NCI-H1436 treated with DMSO at 0.1 percent for 48 hours (cell line): ENCODE results near the gene KCNF1.

Experiments
- DNase-seq: peaks from one replicate; lab custom pipeline; 2025; lab: John Stamatoyannopoulos, UW

KCNF1 gene

DNA sequence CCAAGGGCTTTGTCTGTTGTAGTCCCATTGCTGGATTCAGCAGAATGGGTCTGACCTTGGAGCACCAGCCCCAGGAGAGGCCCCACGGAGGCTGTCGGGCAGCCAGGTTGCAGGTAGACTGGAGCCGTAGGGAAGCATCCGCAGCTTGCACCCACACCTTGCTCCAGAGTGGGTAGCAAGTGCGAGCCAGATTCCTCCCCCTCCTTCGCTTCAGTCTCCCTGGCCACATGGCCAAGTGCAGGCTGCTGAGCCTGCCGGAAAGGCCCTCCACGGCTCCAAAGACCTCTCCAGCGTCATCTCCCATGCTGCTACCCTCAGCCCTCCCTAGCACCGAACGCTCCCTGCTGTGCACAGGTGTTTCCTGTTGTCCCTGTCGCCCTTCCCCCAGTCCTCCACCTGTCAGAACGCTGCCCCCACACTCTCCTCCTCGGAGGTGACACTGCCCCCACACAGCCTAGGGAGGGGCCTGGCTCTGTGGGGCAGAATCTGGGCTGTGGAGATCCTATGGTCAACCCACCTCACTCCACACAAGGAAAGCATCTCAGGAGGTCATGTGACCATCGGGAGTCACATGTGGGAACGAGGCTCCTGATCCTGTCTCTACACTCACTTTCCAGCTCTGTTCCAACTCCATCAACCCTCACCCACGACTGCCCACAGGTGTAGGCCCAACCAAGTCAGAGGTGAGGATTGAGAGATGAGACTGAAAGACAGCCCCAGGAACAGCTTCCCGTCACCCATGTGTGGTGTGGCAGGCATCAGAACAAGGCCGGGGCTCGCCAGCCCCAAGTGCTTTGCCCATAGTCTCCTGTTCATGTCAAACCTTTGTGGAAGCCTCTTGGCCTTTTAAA, 8.3 kb downstream of the KCNF1 start:
- DNase-seq, result no peak

DNA sequence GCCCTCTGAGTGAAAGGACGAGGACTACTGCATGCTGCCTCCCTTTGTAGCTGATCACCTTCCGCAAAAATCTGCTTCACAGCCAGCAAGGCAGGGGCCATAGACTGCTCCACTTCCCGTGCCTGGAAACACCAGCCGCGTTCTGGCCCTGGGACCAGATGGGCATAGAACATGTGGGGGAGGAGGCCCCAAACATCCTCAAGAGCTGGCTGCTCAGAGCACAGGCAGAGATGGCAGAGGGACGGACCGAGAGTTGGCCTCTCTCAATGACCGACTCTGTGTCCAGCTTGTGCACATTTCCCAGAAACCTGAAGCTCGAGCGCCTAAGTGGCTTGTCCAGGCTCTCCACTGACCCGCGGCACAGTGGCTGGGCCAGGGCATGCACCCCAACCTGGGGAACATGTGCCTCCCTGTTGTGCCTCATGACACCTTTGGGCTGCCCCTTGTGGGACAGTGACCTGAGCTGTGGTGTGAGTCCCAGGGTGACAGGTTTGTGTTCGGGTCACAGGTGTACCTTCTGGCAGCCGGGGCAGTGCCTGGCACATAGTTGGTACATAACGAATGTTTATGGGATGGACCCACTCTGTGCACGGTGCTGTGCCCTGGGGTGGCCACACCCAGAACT, 9.1 kb downstream of the KCNF1 start:
- no peak for DNase-seq

DNA sequence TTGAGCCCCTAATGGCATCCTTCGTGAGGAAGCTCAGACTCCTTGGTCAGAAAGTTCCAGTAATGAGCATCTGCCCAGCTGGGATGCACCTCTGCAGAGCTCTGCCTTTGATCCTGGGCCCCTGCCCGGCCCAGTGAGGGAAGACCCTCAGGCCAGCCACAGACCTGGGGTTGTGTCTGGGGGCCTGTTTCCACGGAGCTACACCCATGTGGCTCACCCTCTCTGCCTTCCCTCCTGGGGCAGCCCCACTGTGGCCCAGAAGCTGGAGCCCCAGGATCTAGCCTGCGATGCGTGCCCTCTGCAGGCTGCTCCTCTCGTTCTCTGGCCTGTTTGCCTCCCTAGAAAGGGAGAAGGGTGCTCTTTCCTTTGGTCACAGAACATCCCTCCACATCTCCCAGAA, 9.8 kb downstream of the KCNF1 start:
- no peak for DNase-seq

DNA sequence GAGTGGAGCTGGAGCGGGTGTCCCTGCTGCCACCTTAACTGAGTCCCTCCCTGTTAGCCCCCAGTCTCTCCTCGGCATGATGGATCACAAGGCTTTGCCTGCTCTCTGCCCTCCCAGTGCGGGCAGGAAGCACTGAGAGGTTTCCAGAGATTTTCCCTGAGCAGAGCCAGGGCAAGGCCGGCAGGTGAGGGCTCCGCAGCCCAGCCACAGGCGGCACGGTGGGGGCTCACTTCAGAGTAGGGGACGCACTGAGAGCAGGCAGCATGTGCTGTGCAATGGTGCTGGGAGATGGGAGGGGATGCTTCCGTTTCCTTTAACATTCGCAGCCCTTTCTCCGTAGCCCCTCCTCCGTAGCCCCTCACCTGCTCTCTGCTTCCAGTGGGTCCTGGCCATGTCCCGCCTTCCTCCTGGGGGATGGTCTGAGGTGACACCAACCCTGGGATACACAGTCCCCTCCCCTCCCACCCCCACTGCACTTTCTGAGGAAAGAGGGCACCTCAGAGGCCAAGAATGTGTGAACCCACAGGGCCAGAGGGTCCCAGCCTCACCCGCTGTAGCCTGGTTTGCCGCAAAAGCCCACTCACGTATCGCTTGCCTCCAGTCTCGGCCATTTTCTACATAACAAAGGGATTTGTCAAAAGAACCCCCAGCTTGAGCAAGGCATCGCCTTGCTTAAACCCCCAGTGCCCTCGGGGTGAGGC, 10.7 kb downstream of the KCNF1 start:
- no peak for DNase-seq

DNA sequence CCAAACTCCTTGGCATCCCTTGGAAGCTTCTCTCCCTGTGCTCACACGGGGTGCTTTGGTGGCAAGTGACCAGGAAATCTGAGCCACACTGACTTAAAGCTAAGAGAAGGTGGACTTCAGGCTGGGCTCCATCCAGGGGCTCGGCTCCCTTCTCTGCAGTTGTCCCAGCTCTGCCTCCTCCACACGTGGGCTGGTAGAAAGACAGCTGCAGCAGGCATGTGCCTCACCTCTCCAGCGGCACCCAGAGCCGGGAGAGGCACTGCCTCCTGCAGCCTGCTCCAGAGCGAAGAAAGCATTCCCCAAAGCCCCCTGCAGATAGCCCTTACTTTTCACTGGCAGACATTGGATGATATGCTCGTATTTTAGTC, 11.3 kb downstream of the KCNF1 start:
- DNase-seq, result no peak

DNA sequence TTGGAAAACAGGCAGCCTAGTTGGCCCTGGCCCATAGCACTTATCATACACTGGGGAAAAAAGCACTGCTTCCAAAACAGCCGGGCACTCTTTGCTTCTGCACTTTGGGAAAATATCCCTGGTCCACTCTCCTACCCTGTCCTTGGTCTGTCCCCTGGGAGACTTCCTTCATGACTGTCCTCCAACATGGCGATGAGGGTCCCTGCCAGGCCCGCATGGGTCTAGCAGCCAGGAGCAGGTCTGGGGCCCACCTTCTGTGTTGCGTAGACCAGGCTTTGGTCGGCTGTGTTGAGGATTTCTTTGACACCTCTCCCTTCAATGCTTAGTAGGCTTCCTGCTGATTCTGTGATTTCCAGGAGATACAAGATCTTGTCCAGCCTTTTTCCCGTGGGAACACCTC, 12.2 kb downstream of the KCNF1 start:
- no peak for DNase-seq

DNA sequence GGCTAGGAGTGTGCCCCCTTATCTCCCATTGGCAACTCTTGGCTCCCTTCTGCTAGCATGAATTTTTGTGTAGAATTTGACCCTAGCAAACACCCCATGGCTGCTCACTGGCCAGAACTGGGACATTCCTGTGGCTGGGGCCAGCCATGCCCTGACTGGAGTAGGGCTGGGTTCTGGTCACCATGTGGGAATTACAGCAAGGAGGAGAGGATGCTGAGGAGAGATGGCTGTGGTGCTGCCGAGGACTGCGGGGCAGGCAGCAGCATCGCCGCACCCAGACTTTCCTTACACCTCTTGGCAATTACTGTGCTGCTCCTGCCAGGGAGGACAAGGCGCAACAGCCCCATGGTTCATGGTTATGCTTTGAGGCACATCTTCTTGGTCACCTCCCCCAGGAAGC, 12.7 kb downstream of the KCNF1 start:
- no peak for DNase-seq

DNA sequence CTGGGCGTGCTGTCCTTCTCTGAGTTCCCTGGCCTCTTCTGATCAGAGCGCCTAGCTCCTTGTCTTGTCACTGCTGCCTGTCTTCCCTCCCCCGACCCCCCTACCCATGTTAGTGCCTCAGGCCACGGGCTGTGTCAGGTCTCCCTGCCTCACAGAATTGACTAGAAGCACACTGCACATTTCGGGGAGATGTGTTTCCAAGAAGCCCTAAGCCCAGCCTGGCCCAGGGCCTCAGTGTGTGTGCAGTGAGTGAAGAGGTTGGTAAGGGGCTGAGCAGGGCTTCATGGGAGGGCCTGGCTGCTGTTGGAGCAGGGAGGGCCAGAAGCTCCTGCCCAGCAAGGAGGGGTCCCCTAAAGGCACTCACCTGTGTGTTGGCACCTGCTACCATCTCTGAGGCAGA, 13.1 kb downstream of the KCNF1 start:
- no peak for DNase-seq

DNA sequence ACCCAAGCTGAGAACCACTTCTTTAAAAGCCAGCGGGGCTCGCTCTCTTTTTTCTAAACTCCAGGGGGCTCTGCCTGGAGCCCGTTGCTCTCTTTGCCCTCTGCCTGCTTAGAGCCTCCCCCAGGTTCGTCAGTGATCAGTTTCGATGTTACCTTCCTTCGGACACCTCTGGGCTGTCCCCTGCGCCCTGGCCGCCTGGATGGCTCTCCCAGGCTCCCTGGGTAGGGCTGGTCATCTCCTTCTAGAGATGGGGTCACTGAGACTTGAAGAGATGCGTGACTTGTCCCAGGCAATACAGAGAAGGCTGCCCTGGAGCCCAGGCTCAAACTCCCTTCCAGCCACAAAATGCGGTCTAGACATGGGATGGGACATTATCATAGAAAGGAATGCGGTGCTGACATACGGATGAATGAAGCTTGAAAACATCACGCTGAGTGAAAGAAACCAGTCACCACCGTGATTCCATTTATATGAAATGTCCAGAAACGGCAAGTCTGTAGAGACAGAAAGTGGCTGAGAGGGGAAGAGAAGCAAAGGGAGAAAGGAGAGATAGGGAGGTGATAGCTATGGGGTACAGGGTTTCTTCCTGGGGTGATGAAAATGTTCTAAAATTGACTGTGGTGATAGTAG, 14.6 kb downstream of the KCNF1 start:
- no peak for DNase-seq

DNA sequence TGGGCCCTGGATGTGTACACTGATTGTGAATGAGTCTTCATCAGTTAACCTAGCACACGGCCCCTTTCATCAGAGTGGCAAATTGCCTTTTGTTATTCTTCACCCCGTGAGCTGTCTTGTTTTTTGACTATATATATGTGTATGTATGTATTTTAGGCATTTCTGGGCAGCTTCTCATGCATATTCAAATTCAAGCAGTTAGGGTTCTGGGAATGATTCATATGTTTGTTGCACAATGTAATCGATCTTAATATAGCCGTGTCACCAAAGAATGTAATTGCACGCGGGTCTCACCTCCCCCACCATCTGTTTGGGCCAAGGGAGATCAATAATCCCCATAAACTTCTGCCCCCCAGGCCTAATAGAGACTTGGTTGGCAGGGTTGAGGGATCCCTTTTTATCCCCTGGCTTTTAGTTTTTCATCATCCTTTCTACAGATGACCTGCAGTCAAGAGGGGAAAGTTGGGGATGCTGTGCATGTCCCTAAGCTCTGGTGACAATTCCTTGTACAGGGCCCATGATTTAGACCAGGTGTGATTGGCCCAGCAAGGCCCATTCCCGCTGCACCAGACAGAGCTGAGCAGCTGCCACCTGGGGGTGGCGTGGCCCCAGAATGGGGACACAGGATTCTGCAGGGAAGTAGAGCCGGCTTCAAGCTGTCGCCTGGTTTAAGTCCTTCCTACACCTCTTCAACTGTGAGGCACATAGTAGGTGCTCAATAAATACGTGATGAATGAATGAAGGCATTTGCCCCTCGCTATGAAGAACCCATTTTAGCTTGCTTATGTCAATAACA, 19.2 kb downstream of the KCNF1 start:
- no peak for DNase-seq

DNA sequence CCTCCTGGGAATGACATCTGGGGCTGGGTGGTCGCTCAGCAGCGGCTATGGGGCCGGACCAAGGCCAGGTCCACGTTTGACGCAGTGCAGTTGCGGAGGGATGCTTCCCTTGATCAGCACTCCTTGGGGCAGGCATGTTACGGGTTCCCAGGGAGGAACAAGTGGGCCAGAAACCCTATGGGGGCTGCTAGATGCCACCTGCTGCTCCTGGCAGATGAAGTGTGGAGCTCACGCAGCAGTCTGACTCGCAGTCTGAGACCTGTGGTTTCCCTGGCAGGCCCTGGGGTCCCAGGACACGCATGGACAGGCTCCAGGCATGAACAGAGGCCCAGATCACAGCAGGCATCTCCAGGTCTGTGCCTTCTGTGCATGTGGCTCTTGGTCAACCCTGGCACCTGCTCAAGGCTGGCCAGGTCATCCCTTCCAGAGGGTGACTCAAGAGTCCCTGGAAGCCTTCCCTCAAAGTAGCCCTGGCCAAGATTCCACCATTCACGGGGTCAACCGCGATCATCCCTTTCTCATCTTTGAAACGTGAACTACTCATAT, 20.0 kb downstream of the KCNF1 start:
- no peak for DNase-seq

DNA sequence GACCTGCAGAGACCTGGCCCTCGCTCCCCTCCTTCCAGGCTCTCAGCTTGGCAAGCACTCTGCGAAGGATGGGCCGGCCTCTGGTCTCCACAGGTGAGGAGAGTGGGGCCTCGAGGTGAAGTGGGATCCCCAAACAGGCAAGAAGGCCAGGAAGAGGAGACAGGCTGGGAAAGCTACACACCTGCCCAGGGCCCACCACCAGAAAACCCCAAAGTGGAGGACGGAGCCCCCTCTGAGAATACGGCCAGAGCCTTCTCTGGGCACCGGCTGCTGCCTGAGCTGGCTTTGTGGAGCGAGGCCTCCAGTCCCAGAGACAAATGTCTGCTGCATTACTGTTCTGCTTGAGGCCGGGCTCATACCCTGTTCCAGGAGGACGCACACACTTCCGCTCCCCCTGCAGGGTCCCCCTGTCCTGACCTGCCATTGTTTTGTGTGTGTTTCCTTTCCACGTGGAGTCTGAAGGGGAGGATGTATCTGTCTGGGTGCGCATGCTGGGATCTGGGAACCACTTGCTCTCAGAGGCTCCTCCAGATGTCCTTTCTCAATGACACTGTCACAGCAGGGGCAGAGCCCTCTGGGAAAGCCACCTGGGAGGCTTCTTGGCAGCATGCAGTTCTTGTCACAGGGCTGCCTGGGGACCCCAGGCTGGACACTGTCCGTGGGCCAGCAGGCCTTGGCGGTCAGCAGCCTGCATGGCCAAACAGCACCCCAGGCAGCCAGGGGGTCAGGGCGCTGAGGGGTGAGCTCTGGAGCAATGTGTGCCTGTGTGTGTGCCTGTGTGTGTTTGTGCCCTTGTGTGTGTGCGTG, 20.8 kb downstream of the KCNF1 start:
- DNase-seq, result no peak

DNA sequence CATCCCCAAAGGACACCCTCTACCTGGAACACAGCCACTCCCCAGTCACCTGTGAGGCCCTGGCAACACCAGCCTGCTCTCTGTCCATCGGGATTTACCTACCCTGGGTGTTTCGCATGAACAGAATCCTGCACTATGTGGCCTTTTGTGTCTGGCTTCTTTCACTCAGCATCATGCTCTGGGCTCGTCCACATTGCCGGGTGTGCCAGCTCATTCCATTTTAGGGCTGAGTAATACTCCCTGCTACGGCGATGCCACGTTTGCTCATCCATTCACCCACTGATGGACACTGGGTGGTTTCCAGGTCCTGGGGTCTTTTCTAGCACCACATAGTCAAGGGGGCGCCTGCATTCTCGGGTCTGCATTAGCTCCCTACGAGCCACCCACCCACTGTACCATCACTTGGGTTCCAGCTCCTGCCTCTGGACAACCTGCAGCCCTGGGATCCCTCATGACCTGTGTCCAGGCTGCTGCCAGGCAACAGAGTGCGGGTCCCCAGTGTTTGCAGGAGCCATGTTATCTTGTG, 22.0 kb downstream of the KCNF1 start:
- no peak for DNase-seq

DNA sequence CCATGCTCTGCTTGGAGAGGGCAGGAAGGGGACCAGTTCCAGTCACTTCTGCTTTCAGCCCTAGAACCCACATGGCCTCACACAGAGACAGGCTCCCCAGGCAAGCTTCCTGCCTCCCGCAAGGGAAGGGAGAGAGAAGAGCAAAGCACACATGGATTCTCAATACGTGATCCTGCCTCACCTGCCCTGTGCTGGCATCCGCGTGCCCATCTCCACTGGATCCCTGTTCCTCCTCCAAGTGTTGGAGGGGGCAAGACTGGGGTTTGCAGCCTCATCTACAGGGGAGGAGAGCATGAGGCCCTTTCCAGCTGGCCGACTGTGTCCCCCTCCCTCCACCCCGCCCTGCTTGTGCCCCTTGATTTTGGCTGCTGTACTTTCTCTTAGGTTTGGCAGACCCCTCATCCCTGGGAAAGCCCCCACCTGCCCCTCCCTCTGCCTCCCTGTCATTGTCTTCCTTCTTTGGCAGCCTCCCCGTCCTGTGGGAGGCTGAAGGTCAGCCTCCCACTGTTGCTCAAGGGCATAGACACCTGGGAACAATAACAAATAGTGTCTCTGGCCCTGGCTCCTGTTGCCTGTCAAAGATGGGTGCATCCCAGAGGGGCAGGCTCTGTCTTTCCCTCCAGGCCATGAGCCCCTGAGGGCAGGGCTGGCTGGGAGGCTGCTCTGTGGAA, 22.7 kb downstream of the KCNF1 start:
- DNase-seq, result no peak

DNA sequence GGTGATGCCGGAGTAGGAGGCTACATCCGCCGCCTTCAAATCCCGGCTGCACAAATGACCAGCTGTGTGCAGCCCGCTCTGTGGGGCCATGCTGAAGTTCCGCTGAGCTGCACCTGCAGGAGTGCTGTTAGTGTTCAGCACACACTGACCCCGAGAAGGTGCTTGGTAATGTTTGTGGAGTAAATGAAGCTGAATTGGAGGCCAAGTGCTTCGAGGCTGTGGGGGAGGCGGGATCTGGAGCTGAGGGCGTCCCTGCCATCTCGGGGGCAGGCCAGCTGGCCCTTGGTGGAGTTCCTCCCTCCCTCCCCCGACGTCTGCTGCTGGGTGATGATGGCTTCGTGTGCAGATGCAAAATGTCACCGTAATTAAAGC, 23.2 kb downstream of the KCNF1 start:
- DNase-seq, result peak; percentile 12

DNA sequence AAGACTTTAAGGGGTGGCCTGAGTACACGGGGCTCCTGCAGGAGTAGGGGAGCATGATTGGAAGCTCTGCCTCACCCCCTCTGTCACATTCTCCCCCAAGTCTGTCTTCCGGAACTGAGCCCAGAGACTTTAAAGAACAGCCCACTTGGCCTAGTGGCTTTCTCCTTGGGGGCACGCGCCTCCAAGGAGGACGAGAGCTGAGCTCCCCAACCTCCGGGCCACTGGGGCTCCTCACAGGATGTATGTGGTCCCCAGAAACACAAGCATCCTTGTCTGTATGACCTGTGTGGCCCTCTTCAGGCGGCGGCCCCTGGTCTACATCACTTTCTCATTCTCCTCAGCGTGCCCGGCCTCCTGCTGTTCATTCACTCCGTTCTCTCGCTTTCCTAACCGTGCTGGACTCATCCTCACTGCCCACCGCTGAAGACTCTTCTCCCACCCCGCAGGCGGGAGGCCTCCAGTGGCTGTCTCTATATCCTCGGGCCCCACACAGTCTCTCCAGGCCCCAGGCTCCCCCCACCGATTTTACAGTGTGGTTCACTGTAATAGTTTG, 23.7 kb downstream of the KCNF1 start:
- no peak for DNase-seq

DNA sequence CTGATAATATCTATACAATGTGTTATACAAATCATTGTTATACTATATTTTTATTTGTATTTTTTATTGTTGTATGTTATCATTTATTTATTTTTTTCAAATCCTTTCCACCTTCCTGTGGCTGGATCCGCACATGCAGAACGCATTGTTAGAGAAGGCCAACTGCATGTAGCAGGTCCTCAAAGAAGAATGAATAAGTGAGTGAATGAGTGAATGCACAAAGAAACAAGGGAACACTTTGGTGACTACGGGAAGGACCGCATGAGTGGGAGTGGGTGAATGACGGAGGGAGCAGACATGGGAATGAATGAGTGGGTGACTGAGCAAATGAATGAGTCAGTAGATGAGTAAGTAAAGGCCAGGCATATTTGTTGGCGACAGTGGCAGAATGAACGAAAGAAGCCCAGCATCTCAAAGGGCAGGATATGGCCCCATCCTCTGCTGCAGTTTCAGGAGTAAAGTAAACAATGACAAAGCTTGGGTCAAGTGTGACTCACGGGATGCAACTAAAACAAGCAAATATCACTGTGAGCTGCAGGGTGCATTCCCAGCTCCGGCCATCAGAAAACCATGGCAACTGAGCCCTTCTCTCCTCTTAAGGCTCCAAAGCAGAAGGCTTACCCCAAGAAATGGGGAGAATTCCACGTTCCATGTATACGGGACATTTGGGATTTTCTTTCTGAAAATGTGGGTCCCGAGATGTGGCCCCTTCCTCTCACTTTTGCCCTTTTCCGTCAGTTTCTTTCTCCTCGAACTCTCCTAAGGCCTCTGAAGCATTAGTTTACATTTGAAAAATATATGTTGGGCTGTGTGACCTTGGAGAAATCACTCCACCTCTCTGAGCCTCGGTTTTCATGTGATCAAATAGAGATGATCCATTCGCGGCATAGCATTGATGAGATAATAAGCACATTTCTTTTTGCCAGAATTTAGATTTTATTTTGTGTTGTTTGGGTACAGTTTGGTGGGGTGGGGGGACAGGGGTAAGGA, 24.5 kb downstream of the KCNF1 start:
- no peak for DNase-seq

DNA sequence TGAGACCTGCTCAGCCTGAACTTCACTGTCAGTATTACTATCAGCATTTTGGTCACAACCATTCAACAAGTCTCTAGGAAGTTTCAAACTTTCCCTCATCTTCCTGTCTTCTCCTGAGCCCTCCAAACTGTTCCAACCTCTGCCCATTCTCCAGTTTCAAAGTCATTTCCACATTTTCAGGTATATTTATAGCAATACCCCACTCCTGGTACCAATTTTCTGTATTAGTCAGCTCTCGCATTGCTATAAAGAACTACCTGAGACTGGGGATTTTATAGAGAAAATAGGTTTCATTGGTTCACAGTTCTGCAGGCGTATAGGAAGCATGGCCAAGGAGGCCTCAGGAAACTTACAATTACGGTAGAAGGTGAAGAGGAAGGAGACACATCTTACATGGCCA, 27.3 kb downstream of the KCNF1 start:
- no peak for DNase-seq
